Measurements from ENCODE around the gene ELL2.

GRCh38 chr5:95862671-95863382 lies 98.8 kb downstream of the ELL2 start:
- TF ChIP-seq, protein P1, sequence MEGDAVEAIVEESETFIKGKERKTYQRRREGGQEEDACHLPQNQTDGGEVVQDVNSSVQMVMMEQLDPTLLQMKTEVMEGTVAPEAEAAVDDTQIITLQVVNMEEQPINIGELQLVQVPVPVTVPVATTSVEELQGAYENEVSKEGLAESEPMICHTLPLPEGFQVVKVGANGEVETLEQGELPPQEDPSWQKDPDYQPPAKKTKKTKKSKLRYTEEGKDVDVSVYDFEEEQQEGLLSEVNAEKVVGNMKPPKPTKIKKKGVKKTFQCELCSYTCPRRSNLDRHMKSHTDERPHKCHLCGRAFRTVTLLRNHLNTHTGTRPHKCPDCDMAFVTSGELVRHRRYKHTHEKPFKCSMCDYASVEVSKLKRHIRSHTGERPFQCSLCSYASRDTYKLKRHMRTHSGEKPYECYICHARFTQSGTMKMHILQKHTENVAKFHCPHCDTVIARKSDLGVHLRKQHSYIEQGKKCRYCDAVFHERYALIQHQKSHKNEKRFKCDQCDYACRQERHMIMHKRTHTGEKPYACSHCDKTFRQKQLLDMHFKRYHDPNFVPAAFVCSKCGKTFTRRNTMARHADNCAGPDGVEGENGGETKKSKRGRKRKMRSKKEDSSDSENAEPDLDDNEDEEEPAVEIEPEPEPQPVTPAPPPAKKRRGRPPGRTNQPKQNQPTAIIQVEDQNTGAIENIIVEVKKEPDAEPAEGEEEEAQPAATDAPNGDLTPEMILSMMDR (IDR thresholded peaks at IDR 0.05) = no peak
- TF ChIP-seq POLR2A (IDR thresholded peaks at IDR 0.05) (no peak), POLR2AphosphoS5 (IDR thresholded peaks at IDR 0.05) (no peak)

Data from prostate gland (tissue), 2 donors.